DMS79 treated with DMSO at 0.1 percent for 48 hours (cell line): Measurements from ENCODE around the gene CRYGS.
"Not testable (repeated sequence)": the region's sequence is repeated elsewhere in the genome, so short reads cannot be mapped to it uniquely, and the experiment has no call there.

ENCODE experiments used
- DNase-seq: peaks from one replicate; lab custom pipeline; 2025; lab: John Stamatoyannopoulos, UW

The CRYGS gene

DNA sequence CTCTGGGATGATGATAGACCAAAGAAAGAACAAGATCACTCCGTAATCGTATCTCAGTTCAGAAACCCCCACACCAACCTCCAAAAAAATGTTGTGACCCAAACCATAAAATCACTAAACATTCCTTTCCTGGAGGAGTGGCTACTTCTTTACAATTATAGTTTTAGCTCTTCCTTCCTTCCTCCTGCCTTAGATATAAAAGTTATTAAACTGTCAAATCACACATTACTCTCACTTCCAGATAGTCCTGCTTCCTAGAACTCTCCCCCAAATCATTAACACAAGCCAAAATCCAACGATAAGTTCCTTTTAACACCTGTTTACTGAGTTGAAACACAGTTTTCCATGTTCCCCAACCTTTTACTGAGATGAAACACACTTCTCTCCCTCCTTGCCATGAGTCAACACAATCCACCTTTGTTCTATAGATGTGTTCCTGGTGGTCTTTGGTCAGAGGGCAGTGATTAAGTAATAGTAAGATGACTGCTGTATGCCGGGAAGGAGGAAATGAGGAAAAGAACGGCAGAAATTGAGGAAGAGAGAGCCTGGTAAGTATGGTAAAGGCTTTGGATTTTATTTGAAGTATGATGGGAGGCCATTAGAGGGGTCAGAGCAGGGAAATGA, 8.3 kb upstream of the CRYGS start:
- DNase-seq, result no peak

DNA sequence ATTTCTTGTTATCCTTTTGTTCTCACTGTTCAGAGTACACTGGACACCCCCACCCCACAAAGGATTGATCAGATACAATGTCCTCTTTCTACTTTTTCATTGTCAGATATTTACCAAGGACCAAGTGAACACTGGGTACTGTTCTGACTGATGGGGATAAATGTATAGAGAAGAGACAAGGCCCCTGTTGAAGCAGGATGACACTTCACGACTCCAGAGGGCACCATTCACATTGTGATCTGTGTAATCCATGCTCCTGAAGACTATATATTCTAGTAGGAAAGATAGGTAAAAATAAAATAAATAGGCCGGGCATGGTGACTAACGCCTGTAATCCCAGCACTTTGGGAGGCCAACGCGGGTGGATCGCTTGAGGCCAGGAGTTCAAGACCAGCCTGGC, 7.2 kb upstream of the CRYGS start:
- no peak for DNase-seq

DNA sequence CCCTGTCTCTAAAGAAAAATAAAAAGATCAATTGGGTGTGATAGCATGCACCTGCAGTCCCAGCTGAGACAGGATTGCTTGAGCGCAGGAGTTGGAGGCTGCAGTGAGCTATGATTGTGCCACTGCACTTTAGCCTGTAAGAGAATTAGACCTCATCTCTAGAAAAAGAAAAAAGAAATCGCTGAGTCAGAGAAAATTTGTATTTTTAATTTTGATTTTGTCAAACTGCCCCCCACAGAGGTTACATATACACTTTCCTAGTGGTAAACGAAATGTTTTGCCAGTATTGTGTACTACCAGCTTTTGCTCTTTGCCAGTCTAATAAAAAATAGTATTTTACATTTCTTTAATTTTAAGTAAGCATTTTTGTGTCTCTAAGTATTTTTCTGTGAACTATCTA, 5.3 kb upstream of the CRYGS start:
- DNase-seq, result no peak

DNA sequence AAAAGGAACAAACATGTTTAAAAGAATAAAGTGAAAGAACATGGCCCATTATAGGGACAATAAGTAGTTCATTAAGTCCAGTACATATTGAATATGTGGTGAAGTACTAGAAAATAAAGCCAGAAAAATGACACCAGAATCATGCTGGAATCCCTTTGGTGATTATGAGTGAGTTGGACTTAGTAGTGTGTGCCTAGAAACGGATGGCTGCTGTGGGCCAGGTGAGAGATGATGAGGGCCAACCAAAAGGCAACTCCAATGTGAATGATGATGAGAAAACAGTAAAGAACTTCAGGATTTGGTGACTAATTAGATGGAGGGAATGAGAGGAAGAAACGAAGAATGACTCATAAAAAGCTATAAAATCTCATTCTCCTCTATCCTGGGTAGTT, 3.3 kb downstream of the CRYGS start:
- no peak for DNase-seq

DNA sequence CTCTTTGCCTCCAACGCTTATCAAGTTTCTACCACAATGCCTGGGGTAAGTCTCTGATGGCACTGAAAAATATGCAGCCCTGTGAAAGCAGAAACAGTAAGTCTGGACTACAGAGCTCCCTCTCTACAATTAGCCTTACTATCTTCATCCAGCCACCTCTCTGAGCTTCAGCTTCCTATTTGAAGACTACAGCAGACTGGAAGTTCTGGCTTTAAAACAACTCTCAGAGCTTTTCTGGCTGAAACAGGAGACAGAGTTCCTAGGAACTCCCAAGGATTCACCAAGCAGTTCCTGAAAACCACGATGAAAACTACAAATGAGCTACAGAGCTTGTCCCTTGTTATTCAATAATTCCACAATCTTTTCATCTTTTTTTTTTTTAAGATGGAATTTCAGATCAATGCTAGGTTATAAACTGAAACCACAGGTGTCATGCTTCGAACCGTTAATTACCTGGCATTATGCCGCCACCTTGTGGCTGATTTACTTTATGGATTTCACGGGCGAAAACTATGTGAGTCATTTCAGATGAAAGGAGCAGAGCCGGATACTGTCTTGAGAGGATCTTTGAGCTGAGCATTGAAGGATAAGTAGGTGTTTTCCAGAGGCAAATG, 3.9 kb downstream of the CRYGS start:
- peak; percentile 54 for DNase-seq

DNA sequence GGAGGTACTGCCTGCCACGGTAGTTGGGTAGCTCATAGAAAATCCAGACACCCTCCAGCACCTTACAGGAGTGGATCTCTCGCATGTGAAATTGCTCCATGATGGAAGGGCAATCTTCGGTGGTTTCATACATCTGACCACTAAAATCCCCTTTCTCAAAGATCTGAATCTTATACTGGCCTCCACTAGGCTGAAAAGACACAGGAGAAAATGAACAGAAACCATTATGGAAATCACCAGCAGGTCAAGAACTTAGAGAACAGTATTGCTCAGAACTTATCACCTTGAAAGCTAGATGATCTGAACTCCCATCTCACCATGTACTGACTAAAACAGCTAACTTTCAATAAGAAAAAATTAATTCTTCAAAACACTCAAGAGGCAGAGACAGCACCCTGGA, 5.4 kb downstream of the CRYGS start:
- DNase-seq, result no peak

DNA sequence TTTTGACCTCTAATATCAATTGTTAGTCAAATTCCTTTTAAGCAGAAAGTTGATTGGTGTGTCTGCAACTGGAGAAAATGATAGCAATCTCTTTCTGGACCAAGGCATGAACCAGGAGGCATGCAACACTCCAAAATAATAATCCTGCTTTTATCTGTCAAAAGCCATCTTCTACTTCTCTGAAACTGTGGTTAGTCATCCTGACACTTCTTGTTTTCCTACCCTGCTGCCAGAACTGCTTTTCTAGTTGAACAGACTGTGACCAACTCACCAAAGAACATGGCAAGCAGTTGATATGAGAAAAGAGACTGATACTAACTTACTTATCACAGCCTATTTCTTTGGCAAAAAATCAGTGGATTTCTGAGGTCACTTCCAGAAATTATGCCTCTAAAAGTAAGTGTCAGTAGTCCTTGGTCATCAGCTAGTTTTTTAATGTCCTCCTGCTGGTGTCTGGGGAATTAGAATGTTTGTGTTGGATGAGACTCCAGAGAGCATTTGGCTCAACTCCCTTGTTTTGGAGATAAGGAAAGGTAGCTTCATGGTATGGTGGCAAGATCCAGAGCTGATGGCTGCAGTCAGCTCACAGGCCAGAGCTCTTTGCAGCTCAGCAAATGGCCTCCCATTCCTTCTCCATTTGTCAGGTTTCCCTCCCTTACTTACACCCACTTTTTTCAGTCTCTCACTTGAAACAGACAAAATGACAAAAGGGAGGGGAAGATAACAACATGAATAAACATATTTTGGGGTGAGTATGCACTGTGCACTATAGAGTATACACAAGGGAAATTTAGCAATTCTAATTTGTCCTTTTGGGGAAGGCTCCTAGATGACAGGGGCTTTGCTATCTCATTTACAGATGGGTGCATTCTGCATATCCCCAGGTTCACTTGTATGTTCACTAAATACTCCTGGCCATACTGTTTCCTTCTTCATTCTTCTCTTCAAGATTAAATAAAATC, 7.0 kb downstream of the CRYGS start:
- no peak for DNase-seq

DNA sequence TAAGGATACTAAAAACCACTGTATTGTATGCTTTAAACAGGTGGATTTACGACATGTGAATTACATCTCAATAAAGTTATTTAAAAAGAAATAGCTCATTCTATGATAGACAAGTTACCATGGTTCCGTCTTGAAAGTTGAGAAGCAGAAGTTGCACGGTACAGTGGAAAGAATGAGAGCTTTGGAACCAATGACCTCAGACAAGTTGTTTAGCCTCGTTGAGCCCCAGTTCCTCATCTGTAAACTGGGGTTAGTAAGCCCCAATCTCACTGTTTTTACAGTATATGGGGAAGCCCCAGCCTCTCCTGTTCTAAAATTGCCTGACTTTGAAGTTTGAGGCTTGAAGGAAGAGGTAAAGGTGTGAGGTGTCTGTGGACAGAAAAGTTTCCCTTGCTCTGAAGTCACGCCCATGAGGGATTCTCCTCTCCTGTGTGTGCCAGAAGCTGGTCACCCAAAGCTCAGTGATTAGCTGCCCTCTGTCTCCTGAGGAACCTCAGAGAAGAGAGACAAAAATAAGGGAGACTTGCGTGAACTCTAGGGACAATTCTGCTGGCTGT, 10.0 kb downstream of the CRYGS start:
- DNase-seq, result no peak

DNA sequence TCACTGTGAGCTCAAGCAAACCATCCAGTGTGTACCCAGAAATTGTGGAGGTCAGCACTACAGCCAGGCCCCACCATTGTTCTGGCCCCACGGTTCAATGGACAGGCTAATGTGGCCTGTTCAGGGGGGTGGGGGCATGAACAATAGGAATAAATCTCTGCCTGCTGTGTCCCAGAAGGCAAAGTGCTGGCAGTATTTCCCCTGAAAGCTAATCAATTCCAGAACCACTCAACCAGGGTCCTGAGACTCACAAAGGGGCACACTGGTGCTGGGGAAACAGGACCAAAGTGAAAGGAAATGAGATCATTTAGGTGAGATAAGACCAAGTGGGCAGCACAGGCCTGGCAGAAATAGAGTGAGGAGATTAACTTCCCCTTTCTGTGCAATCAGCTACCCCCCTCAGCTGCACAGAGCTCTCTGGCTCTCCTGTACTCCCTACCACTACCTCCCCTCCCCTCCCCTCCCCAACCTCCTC, 11.5 kb downstream of the CRYGS start:
- DNase-seq, result no peak

DNA sequence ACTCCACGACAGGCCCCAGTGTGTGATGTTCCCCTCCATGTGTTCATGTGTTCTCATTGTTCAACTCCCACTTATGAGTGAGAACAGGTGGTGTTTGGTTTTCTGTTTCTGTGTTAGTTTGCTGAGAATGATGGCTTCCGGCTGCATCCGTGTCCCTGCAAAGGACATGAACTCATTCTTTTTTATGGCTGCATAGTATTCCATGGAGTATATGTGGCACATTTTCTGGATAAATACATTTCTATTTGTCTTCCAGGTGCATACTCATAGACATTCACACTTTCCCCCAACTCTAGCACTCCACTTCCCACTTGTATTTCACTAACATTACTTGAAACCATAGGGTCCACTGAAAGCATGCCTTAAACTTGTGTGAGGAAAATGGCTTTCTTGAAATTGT, 12.5 kb downstream of the CRYGS start:
- DNase-seq, result not testable (repeated sequence)

DNA sequence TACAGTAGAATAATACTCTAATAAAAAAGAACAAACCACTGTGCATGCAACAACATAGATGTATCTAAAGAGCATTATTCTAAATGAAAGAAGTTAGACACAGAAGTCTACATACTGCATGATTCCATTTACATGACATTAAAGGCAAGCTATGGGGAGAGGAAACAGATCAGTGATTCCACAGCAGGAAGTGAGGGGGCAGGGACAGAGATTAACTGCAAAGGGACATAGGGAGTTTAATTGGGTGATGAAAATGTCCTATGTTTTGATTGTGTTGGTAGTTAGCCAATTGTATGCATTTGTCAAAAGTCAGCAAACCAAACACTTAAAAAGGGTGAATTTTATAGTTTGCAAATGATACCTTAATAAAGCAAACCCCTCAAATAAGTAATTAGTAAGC, 13.8 kb downstream of the CRYGS start:
- DNase-seq, result no peak

DNA sequence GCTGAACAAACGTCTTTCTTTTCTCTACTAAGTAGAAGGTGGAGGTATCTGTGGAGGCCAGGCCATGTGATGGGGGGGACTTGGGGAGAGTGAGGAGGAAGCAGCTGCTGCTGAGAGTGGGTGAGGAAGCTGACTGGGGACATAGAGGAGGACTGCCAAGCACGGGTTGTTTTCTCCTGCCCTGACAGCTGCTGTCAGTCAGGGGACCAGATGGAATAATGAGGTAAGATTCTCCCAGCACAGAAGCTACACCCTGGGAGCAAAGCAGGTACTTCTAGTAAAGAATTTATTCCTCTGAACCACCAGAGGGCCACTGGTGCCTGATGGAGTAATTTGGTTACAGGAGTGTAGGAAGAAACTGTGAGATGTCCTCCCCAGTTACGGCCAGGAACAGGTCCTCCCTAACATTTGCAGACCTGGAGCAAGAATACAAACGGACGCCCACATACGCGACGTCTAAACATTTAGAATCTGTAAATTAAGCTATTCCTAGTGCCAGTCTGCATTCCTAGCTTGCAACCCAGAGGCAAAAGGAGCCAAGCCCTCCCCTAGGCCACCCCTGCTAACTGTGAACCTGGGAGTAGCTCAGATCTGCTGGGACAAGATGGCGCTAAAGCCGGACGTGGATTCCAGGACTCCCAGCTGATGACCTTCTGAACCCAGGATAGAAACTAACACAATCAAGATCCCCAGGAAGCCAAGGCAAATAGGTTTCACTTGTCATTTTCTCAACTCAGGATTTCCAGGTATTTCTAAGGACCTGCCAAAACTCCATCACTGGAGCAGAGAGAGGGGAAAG, 14.8 kb downstream of the CRYGS start:
- no peak for DNase-seq

DNA sequence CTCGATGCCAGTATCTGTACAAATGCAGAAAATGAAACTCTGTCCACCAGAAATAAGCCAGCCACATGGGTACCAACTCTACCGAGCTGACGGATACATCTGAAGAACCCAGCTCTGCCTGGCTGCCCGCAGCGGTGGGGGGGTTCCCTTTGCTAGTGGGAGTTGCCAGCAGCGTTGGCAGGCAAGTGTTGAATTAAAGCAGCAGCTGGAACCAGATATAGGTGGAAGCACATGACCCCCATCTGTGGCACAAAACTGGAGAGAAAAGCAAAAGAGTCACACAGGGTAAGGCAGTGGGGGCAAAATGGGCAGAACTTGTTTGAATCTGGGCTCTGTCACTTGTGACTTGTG, 17.9 kb downstream of the CRYGS start:
- no peak for DNase-seq

DNA sequence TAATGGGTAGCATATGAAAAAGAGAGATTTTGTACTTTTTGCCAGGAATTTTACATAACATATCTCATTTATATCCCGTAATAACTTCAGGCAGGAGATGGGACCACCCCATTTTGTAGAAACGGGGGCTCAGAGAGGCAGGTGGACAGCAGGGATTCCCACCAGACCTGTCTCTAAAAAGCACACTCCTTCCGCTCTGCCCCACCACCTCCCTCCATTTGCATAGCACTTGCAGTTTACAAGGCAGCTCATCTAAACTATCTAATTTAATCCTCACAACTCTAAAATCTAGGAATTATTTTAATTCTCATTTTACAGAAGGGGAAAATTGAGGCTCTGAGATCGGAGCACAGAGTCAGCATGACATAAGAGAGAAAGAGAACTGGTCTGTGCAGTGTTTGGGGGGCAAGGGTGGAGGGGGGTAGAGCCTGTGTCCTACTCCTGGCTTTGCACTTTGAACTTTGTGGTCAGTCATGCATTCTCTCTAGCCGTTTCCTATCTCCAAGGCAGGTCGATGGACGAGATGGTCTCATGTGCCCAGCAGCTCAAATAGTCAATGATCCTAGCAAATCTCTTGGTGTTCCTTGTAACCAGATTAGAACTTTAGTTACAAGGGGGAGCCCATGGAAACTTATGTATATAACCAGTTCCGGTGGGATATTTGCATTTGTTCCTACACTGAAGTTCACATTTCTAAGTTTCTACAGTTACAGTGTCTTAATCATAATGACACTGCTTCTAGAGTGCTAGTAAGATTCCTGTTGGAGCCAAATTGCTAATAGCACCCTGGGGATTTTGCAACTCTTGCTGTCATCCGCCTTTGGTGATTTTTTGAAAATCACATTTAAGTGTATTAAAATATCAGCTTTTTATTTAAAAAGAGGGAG, 18.6 kb downstream of the CRYGS start:
- no peak for DNase-seq

DNA sequence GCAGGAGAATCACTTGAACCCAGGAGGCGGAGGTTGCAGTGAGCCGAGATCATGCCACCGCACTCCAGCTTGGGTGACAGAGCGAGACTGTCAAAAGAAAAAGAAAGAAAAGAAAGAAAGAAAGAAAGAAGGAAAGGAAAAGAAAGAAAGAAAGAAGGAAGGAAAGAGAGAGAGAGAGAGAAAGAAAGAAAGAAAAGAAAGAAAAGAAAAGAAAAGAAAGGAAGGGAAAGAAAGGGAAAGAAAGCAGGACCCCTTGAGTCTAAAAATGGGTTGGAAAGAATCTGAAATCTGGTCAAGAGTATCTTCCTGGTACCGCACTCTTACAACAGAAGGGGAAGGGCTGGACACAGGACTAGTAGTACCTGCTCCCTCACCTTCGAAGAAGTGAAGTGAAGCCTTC, 19.6 kb downstream of the CRYGS start:
- DNase-seq, result no peak

DNA sequence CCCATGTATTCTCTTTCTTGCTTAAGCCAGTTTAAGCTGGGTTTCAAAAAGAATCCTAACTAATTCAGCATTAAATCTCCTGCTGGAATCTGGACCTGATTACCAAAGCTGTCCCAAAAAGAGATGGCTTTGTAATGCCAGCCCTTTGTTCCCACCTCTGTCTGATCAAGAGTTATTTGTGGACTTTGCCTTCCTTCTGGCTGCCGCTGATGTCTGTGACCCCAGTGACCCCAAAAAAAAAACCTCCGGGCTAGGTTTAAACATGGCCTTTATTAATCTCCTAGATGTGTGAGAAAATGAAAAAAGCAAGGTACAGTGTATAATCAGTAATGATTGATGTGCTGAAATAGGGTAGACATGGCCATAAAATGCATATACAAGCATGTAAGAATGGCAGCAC, 20.7 kb downstream of the CRYGS start:
- DNase-seq, result no peak

DNA sequence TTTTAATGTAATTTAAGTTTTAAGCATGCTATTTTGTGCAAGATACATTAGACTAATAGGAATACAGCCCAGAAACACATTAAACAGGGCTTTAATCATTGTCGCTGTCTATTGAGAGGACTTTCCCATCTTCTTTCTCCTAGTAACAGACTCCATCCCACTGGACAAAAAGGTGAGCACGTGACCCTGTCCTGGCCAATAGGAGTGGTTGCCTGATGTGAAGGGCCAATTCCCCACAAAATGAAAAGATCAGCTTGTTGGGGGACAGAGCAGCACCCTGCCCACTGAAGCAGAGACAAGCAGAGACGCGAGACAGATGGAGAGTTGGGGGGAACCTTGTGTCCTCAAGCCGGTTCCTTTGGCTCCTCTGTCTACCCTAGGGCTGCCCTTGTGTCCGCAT, 21.2 kb downstream of the CRYGS start:
- no peak for DNase-seq

DNA sequence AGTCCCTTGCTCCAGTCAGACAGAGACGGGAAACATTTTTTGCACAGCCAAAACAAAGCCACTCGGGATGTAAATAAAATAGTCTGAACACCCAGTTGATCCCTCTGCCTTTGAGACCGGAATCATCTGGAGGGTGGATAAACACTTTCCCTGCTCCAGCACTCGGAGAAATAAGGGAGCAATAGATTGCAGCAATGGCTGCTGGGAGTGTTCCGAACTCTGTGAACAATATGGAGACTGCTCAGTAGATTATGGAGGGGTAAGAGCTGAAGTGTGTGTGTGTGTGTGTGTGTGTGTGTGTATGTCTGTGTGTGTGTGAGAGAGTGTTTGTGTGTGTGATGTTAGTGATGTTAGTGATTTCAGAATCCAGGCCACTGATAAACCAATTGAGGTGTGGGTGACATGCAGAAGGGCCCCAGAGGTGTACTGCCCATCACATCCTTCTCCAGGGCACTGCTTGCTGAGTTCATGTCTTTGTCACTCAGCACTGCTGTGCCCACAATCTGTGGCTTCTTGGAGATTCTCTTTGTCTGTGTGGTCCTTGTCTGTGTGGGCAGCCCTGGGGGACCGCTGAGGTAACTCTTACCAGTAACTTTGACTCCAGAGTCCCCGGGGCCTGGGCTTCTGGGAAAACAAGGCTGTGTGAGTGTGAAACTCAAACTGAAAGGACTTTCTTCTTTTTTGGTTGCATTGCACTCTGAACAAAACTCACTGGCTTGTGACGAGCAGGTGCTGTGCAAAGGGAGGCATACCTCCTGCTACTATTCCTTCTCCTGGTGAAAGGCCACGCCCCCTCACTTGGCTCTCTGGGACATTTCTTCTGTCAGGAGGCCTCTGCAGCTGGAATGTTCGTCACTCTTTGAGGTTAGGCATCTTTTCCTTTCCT, 23.0 kb downstream of the CRYGS start:
- no peak for DNase-seq

DNA sequence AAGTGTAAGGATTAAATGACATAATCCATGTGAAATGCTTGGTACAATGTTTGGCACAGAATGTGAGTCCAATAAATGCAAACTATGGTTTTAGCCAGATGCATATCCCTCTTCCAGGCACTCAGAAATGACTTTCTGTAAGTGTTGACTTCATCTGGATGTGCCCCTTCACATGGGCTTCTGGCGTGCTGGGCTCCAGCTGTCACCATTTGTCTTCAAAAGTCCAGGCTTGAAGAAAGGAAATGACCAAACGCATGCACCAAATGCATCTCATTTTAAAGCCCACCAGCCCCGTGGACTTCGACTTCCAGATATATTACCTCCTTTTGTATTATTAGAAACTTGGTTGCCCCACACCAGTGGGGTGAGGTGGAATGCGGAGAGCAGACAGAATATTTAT, 23.7 kb downstream of the CRYGS start:
- DNase-seq, result no peak
